SK-N-SH treated with all-trans-retinoic acid at 6 μM for 48 hours (cell line): ENCODE data around the gene WWC2.

Source experiments
- ARNTL ChIP-seq: fragments of 450-650 bp; formaldehyde crosslinking; IDR thresholded peaks from 2 replicates; pipeline ENCODE4 v1.5.0; 2020; ENCODE audit warnings: low read depth, mild to moderate bottlenecking, moderate library complexity, borderline replicate concordance
- BACH2 ChIP-seq: fragments of 250-450 bp; sonication (Bioruptor Pico); IDR thresholded peaks from 2 replicates; pipeline ENCODE4 v1.9.0; 2021; ENCODE audit warnings: mild to moderate bottlenecking, borderline replicate concordance
- GLIS3 ChIP-seq: fragments of 250-450 bp; sonication (Bioruptor Pico); IDR thresholded peaks from 2 replicates; pipeline ENCODE4 v1.5.0; 2020; ENCODE audit warnings: mild to moderate bottlenecking, moderate library complexity
- OSR1 ChIP-seq: fragments of 250-450 bp; sonication (Bioruptor Pico); IDR thresholded peaks from 2 replicates; pipeline ENCODE4 v1.8.0; 2022; ENCODE audit warnings: moderate library complexity, mild to moderate bottlenecking, inconsistent platforms
- PATZ1 ChIP-seq: fragments of 250-450 bp; sonication (Bioruptor Pico); IDR thresholded peaks from 2 replicates; pipeline ENCODE4 v1.8.0; 2020; ENCODE audit warnings: mild to moderate bottlenecking, moderate library complexity, borderline replicate concordance
- RARB ChIP-seq: fragments of 250-450 bp; sonication (Bioruptor Pico); IDR thresholded peaks from 2 replicates; pipeline ENCODE4 v1.8.0; 2021; ENCODE audit warnings: mild to moderate bottlenecking, moderate library complexity

- TF ChIP-seq ARNTL = no peak
- TF ChIP-seq GLIS3 (CRISPR knock-in tag) = no peak
- TF ChIP-seq OSR1 (CRISPR knock-in tag) = no peak
- no peak for TF ChIP-seq RARB
- no peak for TF ChIP-seq PATZ1
- TF ChIP-seq BACH2 = no peak
Measured at GRCh38 chr4:183173580-183174526, 74.8 kb downstream of the WWC2 start.
